Stimulated activated memory B cell treated with anti-CD40 and anti-IgM and Interleukin-4, amounts not matched to agents 10 μg/mL and 1 μg/mL and 100 μg/mL, for 72 hours (primary cell): ENCODE data around the gene GTPBP4.
A peak's percentile ranks its signal among the peaks of the same experiment; 100 is the strongest.

Experiments used
- ATAC-seq: fragments of 150-1000 bp; cut with Tn5 transposase; 2 replicates; pipeline ENCODE4 v1.10.0; 2021
- H3K27ac Mint-ChIP-seq: one replicate; pipeline ENCODE4 v1.8.0; 2022; ENCODE audit warnings: mild to moderate bottlenecking, mixed read lengths
- H3K27me3 Mint-ChIP-seq: one replicate; pipeline ENCODE4 v1.8.0; 2022; ENCODE audit warnings: mixed read lengths
- H3K36me3 Mint-ChIP-seq: one replicate; pipeline ENCODE4 v1.8.0; 2022; ENCODE audit warnings: mixed read lengths
- H3K4me1 Mint-ChIP-seq: one replicate; pipeline ENCODE4 v1.8.0; 2022; ENCODE audit warnings: mixed read lengths
- H3K4me3 Mint-ChIP-seq: one replicate; pipeline ENCODE4 v1.8.0; 2022; ENCODE audit warnings: mild to moderate bottlenecking, moderate library complexity, mixed read lengths
- H3K9me3 Mint-ChIP-seq: one replicate; pipeline ENCODE4 v1.8.0; 2022; ENCODE audit warnings: mixed read lengths

Gene GTPBP4

GRCh38 chr10:1045415-1045814 lies 57.2 kb downstream of the GTPBP4 start:
- H3K4me1 Mint-ChIP-seq = peaks cover 41% of the 10 kb centered on the region
- no peak for ATAC-seq
- no peaks in the 10 kb centered on the region for H3K27me3 Mint-ChIP-seq
- peaks cover 29% of the 10 kb centered on the region for H3K36me3 Mint-ChIP-seq
- H3K4me3 Mint-ChIP-seq = peak overlapping the region; percentile 63
- no peaks in the 10 kb centered on the region for H3K9me3 Mint-ChIP-seq
- H3K27ac Mint-ChIP-seq = peak overlapping the region; percentile 71

- peaks cover 50% of the 10 kb centered on the region for H3K4me1 Mint-ChIP-seq
- H3K36me3 Mint-ChIP-seq = peaks cover 31% of the 10 kb centered on the region
- no peak for ATAC-seq
- peak overlapping the region; percentile 88 for H3K4me3 Mint-ChIP-seq
- no peaks in the 10 kb centered on the region for H3K27me3 Mint-ChIP-seq
- no peaks in the 10 kb centered on the region for H3K9me3 Mint-ChIP-seq
- H3K27ac Mint-ChIP-seq = peak overlapping the region; percentile 96
Observed at GRCh38 chr10:1047937-1048336, 59.7 kb downstream of the GTPBP4 start.

GRCh38 chr10:1048349-1048731 lies 60.1 kb downstream of the GTPBP4 start:
- no peaks in the 10 kb centered on the region for H3K27me3 Mint-ChIP-seq
- H3K36me3 Mint-ChIP-seq = peaks cover 31% of the 10 kb centered on the region
- ATAC-seq = no peak
- H3K27ac Mint-ChIP-seq = peak overlapping the region; percentile 96
- H3K4me1 Mint-ChIP-seq = peaks cover 50% of the 10 kb centered on the region
- no peaks in the 10 kb centered on the region for H3K9me3 Mint-ChIP-seq
- peak overlapping the region; percentile 88 for H3K4me3 Mint-ChIP-seq

GRCh38 chr10:1048732-1049424 lies 60.6 kb downstream of the GTPBP4 start, which contains the start of gene IDI1:
Gene IDI1 (minus strand): TSS chr10:1049119. CDS start chr10:1049003, 116 bp downstream.
- ATAC-seq = peak; percentile 95
- Mint-ChIP-seq H3K4me1 (peaks cover 50% of the 10 kb centered on the region), H3K36me3 (peaks cover 33% of the 10 kb centered on the region), H3K9me3 (no peaks in the 10 kb centered on the region), H3K4me3 (peak within 1 kb of the TSS; percentile 88), H3K27ac (peak within 1 kb of the TSS; percentile 96), H3K27me3 (no peaks in the 10 kb centered on the region)

GRCh38 chr10:1049425-1049958 lies 61.3 kb downstream of the GTPBP4 start:
- Mint-ChIP-seq H3K4me3 (peak overlapping the region; percentile 88), H3K27me3 (no peaks in the 10 kb centered on the region), H3K4me1 (peaks cover 50% of the 10 kb centered on the region), H3K27ac (peak overlapping the region; percentile 96), H3K36me3 (peaks cover 34% of the 10 kb centered on the region), H3K9me3 (no peaks in the 10 kb centered on the region)
- no peak for ATAC-seq

- Mint-ChIP-seq H3K27ac (peak overlapping the region; percentile 96), H3K4me1 (peaks cover 50% of the 10 kb centered on the region), H3K4me3 (peak overlapping the region; percentile 88), H3K9me3 (no peaks in the 10 kb centered on the region), H3K27me3 (no peaks in the 10 kb centered on the region), H3K36me3 (peaks cover 31% of the 10 kb centered on the region)
- ATAC-seq = no peak
Observed at GRCh38 chr10:1050145-1050544, 61.9 kb downstream of the GTPBP4 start.

GRCh38 chr10:1050554-1050953 lies 62.3 kb downstream of the GTPBP4 start:
- peak overlapping the region; percentile 96 for H3K27ac Mint-ChIP-seq
- H3K4me1 Mint-ChIP-seq = peaks cover 50% of the 10 kb centered on the region
- H3K9me3 Mint-ChIP-seq = no peaks in the 10 kb centered on the region
- no peaks in the 10 kb centered on the region for H3K27me3 Mint-ChIP-seq
- ATAC-seq = no peak
- H3K4me3 Mint-ChIP-seq = peak overlapping the region; percentile 88
- H3K36me3 Mint-ChIP-seq = peaks cover 27% of the 10 kb centered on the region

- no peak for ATAC-seq
- Mint-ChIP-seq H3K4me1 (peaks cover 59% of the 10 kb centered on the region), H3K36me3 (peaks cover 14% of the 10 kb centered on the region), H3K27me3 (no peaks in the 10 kb centered on the region), H3K9me3 (no peaks in the 10 kb centered on the region), H3K27ac (no peak overlapping the region), H3K4me3 (peak overlapping the region; percentile 41)
Observed at GRCh38 chr10:1054684-1055083, 66.5 kb downstream of the GTPBP4 start.

- Mint-ChIP-seq H3K4me1 (peaks cover 74% of the 10 kb centered on the region), H3K36me3 (peaks cover 14% of the 10 kb centered on the region), H3K9me3 (no peaks in the 10 kb centered on the region), H3K4me3 (peak within 1 kb of the TSS; percentile 96), H3K27ac (peak within 1 kb of the TSS; percentile 95), H3K27me3 (no peaks in the 10 kb centered on the region)
- ATAC-seq = peak; percentile 98
Observed at GRCh38 chr10:1056326-1057105, 68.3 kb downstream of the GTPBP4 start, which contains the start of gene WDR37. Gene WDR37 (plus strand): TSS chr10:1056385. CDS start chr10:1072156, 15,771 bp downstream.

GRCh38 chr10:1057106-1057657 lies 68.9 kb downstream of the GTPBP4 start:
- Mint-ChIP-seq H3K4me1 (peaks cover 79% of the 10 kb centered on the region), H3K27me3 (no peaks in the 10 kb centered on the region)
- ATAC-seq = no peak

GRCh38 chr10:1058017-1058416 lies 69.8 kb downstream of the GTPBP4 start:
- H3K27ac Mint-ChIP-seq = peak overlapping the region; percentile 95
- H3K4me3 Mint-ChIP-seq = peak overlapping the region; percentile 96
- ATAC-seq = no peak
- H3K9me3 Mint-ChIP-seq = no peaks in the 10 kb centered on the region
- H3K36me3 Mint-ChIP-seq = peaks cover 10% of the 10 kb centered on the region
- peaks cover 71% of the 10 kb centered on the region for H3K4me1 Mint-ChIP-seq
- H3K27me3 Mint-ChIP-seq = no peaks in the 10 kb centered on the region

More at GRCh38 chr10:1057106-1057657, 68.9 kb downstream of the GTPBP4 start:
- Mint-ChIP-seq H3K4me3 (peak overlapping the region; percentile 96), H3K9me3 (no peaks in the 10 kb centered on the region), H3K36me3 (peaks cover 14% of the 10 kb centered on the region), H3K27ac (peak overlapping the region; percentile 95)

GRCh38 chr10:1059902-1060301 lies 71.7 kb downstream of the GTPBP4 start:
- Mint-ChIP-seq H3K27me3 (no peaks in the 10 kb centered on the region), H3K36me3 (peaks cover 16% of the 10 kb centered on the region), H3K4me1 (peaks cover 59% of the 10 kb centered on the region), H3K27ac (no peak overlapping the region), H3K9me3 (no peaks in the 10 kb centered on the region), H3K4me3 (no peak overlapping the region)
- no peak for ATAC-seq

GRCh38 chr10:1061930-1062774 lies 73.9 kb downstream of the GTPBP4 start:
- Mint-ChIP-seq H3K4me1 (peaks cover 48% of the 10 kb centered on the region), H3K4me3 (no peak overlapping the region), H3K36me3 (peaks cover 31% of the 10 kb centered on the region), H3K27ac (no peak overlapping the region), H3K27me3 (no peaks in the 10 kb centered on the region), H3K9me3 (no peaks in the 10 kb centered on the region)
- no peak for ATAC-seq

- ATAC-seq = no peak
- no peak overlapping the region for H3K4me3 Mint-ChIP-seq
- no peaks in the 10 kb centered on the region for H3K9me3 Mint-ChIP-seq
- H3K4me1 Mint-ChIP-seq = peaks cover 45% of the 10 kb centered on the region
- H3K27me3 Mint-ChIP-seq = no peaks in the 10 kb centered on the region
- peaks cover 31% of the 10 kb centered on the region for H3K36me3 Mint-ChIP-seq
- no peak overlapping the region for H3K27ac Mint-ChIP-seq
Observed at GRCh38 chr10:1063232-1063865, 75.1 kb downstream of the GTPBP4 start.
